ENCODE data around the gene MYBBP1A. TPM values are rescaled to one million over a fixed set of nuclear protein-coding genes. Genes with fewer than 3 reads are reported as not detected.

MYBBP1A gene
- total RNA-seq, 1 donor from 2014 or later = 18.5 TPM

DNA sequence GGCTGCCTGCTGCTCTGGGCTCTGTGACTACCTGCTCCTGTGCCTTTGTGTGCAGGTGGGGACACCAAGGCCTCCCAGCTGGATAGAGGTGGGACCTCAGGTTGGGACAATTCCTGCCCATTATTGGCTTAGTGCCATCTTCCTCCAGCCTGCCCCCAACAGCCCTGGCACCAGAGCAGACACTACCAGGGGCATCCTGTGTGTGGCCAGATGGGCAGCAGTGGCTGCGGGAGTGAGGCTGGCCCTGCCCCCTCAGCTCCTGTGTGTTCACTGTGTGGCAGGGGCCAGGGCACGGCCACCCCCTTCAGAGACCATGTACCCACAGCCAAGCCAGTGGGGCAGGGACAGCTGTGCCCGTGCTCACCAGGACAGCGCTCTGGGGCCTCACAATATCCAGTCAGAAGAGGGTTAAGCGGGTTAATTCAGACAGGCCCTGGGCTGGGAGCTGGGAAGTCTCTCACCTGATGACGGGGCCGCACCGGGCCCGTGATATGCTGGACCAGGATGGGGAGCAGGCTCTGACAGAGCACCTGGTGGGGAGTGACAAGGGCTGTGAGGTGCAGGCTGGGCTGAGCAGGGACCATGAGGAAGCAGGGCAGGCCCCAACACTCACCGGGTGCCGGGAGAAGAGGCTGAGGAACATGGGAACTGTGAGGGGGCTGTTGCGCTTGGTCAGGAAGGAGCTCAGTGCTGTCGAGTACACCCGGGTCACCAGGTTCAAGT lies 13.0 kb downstream of the MYBBP1A start:
- peak; percentile 25 for DNase-seq
- intact Hi-C loops (cut with micrococcal nuclease) = no loop called here
- no peak for ATAC-seq

DNA sequence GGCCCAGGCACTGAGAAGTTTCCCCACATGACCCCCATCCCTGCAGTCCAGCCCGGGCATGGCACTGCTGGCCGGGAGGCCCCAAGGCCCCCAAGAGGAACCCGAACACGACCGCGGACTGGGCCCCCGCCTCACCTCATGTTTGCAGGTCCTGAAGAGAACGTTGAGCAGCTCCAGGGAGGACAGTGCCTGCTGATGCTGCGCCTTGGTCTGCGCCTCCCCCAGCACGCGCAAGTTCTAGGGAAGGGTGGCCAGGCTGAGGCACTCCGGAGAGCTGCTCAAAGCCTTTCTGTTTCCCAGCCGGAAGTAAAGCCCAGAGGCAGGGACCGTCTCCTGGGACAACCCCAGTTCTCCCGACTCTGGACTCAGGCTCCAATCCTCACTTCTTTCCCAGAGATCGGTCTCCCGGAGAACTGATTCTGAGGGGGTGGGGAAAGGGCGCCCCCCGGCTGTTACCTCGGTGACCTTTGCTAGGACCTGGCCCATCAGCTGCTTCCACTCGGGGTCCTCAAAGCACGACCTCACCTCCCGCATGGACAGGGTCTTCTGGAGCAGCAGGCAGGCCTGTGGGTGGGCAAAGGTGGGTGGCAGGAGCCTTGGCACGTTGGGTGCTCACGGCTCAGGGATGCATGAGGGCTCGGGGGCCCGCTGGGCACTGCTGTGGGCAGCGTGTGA lies 13.7 kb downstream of the MYBBP1A start:
- ATAC-seq (no peak), DNase-seq (peak; percentile 35)
- intact Hi-C loops (cut with micrococcal nuclease) = no loop called here

- DNase-seq (peak; percentile 28), ATAC-seq (peak; percentile 2)
- intact Hi-C loops (cut with micrococcal nuclease) = no loop called here
Observed at GRCh38 chr17:4540687-4541327, 14.4 kb downstream of the MYBBP1A start.

DNA sequence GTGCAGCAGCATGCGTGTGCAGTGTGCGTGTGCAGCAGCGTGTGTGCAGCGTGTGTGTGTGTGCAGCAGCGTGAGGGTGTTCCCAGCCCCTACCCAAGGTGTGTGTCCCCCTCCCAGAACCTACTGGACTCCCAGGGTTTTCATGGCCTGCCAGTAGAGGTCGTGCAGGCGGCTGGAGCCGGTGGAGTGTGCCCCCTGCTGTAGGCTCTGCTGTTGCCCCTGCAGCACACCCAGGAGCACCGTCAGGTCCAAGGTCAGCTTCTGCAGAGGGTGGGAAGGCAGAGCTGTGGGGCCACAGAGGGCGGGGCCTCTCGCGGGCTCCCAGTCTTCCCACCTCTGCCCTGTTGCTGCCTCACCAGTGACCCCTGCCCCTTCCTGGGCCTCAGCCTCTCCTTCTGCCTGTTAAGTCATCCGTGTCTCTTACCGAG lies 14.9 kb downstream of the MYBBP1A start:
- DNase-seq = no peak
- intact Hi-C loops (cut with micrococcal nuclease) = no loop called here

GRCh38 chr17:4539576-4540223 lies 15.5 kb downstream of the MYBBP1A start:
- DNase-seq = no peak
- intact Hi-C loops (cut with micrococcal nuclease) = no loop called here

More for the DNA sequence above, 14.9 kb downstream of the MYBBP1A start:
- ATAC-seq = no peak

GRCh38 chr17:4539025-4539424 lies 16.2 kb downstream of the MYBBP1A start:
- DNase-seq (no peak), ATAC-seq (no peak)
- intact Hi-C loops (cut with micrococcal nuclease) = no loop called here

More at GRCh38 chr17:4539576-4540223, 15.5 kb downstream of the MYBBP1A start:
- no peak for ATAC-seq

DNA sequence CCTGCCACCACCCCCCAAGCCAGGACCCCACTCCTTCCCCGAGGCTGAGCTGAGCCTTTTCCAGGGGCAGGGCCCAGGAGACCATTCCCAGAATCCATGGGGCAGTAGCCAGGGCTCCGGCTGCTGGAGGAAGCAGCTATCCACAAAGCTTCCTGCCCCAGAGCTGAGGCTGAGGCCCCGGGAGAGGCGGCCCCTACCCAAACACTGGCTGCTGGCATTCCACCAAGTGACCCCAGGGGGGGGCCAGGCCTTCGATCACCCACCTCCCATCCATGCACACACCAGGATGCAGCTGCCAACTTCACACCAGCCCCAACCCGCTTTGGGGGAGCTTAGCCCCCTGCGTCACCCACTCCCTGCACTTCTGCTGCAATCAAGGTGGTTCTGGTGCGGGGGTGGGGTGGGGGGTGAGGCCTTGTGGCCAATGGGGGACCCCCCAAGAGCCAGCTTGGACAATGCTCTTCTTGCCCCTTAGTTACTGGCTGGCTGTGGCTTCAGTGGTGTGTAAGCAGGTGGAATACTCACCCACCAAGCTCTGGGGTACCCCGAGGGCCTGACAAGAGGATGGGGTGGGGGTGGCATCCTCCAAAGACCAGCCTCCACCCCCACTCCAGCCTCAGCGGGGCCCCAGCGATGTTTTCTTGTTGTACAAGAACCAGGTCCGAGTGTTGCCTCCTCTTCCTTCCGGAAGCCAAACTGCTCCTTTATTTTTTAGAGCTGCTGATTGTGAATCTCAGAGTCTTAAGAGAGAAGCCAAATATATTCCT lies 16.8 kb downstream of the MYBBP1A start:
- DNase-seq (no peak), ATAC-seq (no peak)
- intact Hi-C loops (cut with micrococcal nuclease) = no loop called here

DNA sequence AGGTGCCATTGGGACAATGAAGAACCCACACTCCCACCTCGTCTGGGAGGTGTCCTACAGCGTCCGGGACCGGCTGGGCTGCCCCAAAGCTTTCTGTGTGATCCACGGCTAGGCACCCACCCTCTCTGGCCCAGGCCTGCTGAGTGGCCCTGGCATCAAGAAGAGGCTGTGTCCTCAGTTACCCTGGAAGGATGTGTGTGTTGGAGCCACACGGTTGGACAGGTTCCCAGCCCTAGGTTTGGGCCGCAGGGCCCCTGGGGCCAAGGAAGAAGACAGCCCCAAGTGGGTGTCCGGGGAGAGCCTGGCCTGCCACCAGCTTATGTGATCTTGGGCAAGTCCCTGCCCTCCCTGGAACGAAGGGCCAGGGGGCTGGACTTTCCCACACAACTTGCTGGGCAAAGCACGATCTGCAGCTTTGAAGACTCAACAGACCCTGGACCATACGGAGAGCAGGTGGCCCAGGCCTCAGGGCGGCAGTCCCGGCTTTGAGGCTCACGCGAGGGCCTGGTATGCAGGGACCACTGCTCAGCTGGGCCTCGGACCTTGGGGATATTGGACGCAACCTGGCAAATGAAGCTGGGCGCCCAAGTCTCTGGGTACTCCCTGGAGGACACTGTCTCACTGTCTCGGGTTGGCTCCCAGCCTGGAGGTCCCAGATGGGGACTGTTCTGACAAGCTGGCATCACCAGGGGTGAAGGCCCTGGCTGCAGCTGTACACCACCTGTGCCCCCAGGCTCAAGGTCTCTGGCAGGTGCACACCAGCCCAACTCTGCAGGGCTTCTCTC lies 17.5 kb downstream of the MYBBP1A start:
- DNase-seq (no peak), ATAC-seq (peak; percentile 34)
- intact Hi-C loops (cut with micrococcal nuclease) = no loop called here

- DNase-seq = peak; percentile 58
- intact Hi-C loops (cut with micrococcal nuclease) = no loop called here
- ATAC-seq = peak; percentile 45
Observed at GRCh38 chr17:4536742-4537411, 18.3 kb downstream of the MYBBP1A start.

DNA sequence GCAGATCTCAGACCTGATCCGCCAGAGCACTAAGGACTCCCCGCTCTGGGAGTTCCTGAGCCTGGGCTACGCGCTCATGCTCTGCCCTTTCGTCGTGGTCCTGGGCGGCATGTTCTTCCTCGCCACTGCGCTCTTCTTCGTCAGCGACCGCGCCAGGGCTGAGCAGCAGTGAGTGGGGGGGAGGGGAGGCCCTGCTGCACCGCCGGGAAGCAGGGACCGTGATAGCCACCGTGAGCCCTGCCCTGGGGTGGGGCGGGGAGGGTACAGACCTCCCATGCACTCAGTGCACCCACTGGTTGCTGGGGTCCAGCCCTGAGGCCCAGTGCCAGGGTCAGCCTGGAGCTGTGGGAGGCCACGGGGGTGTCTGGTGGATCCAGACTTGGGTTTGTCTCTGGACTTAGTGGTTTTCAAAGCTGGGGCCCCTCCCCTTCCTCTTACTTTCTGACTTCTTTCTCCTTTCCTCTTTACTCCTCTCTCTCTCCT lies 18.9 kb downstream of the MYBBP1A start:
- ATAC-seq = peak; percentile 6
- no peak for DNase-seq
- intact Hi-C loops (cut with micrococcal nuclease) = no loop called here

GRCh38 chr17:4535667-4536258 lies 19.4 kb downstream of the MYBBP1A start:
- ATAC-seq (no peak), DNase-seq (no peak)
- intact Hi-C loops (cut with micrococcal nuclease) = no loop called here

- no peak for DNase-seq
Observed at GRCh38 chr17:4534928-4535666, 20.1 kb downstream of the MYBBP1A start.

GRCh38 chr17:4534515-4534914 lies 20.7 kb downstream of the MYBBP1A start:
- no peak for ATAC-seq
- DNase-seq = no peak
- intact Hi-C loops (cut with micrococcal nuclease) = no loop called here

More at GRCh38 chr17:4534928-4535666, 20.1 kb downstream of the MYBBP1A start:
- intact Hi-C loops (cut with micrococcal nuclease) = no loop called here
- ATAC-seq = no peak

- intact Hi-C loops (cut with micrococcal nuclease) = no loop called here
- no peak for DNase-seq
- ATAC-seq = peak; percentile 2
Observed at GRCh38 chr17:4533523-4534504, 21.4 kb downstream of the MYBBP1A start.

- ATAC-seq (no peak), DNase-seq (no peak)
- intact Hi-C loops (cut with micrococcal nuclease) = no loop called here
Observed at GRCh38 chr17:4532860-4533522, 22.2 kb downstream of the MYBBP1A start.
